ENCODE results near the gene MAP3K3.
A peak's percentile ranks its signal among the peaks of the same experiment; 100 is the strongest.

MAP3K3 gene

GRCh38 chr17:63622574-63623390, 565 bp downstream of the MAP3K3 start:
- DNase-seq (ENCODE audit: low read depth), result peak; percentile 59

GRCh38 chr17:63623786-63624530, 1.7 kb downstream of the MAP3K3 start:
- no peak for DNase-seq (ENCODE audit: low read depth)

- no peak for DNase-seq (ENCODE audit: low read depth)
Measured at GRCh38 chr17:63624531-63624880, 2.3 kb downstream of the MAP3K3 start.

GRCh38 chr17:63626551-63627180, 4.4 kb downstream of the MAP3K3 start:
- no peak for DNase-seq (ENCODE audit: low read depth)

- no peak for DNase-seq (ENCODE audit: low read depth)
Measured at GRCh38 chr17:63629627-63630026, 7.4 kb downstream of the MAP3K3 start.

- DNase-seq (ENCODE audit: low read depth), result no peak
Measured at GRCh38 chr17:63631062-63631461, 8.8 kb downstream of the MAP3K3 start.

- no peak for DNase-seq (ENCODE audit: low read depth)
Measured at GRCh38 chr17:63631626-63632025, 9.4 kb downstream of the MAP3K3 start.

- DNase-seq (ENCODE audit: low read depth), result no peak
Measured at GRCh38 chr17:63633742-63634141, 11.5 kb downstream of the MAP3K3 start.

- DNase-seq (ENCODE audit: low read depth), result no peak
Measured at GRCh38 chr17:63634163-63634562, 11.9 kb downstream of the MAP3K3 start.

GRCh38 chr17:63634816-63635215, 12.6 kb downstream of the MAP3K3 start:
- DNase-seq (ENCODE audit: low read depth), result no peak

GRCh38 chr17:63635290-63635689, 13.1 kb downstream of the MAP3K3 start:
- no peak for DNase-seq (ENCODE audit: low read depth)

GRCh38 chr17:63635787-63636186, 13.6 kb downstream of the MAP3K3 start:
- no peak for DNase-seq (ENCODE audit: low read depth)

- DNase-seq (ENCODE audit: low read depth), result no peak
Measured at GRCh38 chr17:63639125-63639524, 16.9 kb downstream of the MAP3K3 start.

GRCh38 chr17:63640038-63640437, 17.8 kb downstream of the MAP3K3 start:
- no peak for DNase-seq (ENCODE audit: low read depth)

- DNase-seq (ENCODE audit: low read depth), result no peak
Measured at GRCh38 chr17:63641692-63642448, 19.7 kb downstream of the MAP3K3 start.

- DNase-seq (ENCODE audit: low read depth), result no peak
Measured at GRCh38 chr17:63644846-63645245, 22.6 kb downstream of the MAP3K3 start.

- no peak for DNase-seq (ENCODE audit: low read depth)
Measured at GRCh38 chr17:63645775-63646487, 23.7 kb downstream of the MAP3K3 start.

GRCh38 chr17:63646488-63646806, 24.2 kb downstream of the MAP3K3 start:
- no peak for DNase-seq (ENCODE audit: low read depth)

GRCh38 chr17:63647065-63647725, 25.0 kb downstream of the MAP3K3 start:
- DNase-seq (ENCODE audit: low read depth), result no peak

GRCh38 chr17:63647936-63648335, 25.7 kb downstream of the MAP3K3 start:
- no peak for DNase-seq (ENCODE audit: low read depth)

GRCh38 chr17:63649813-63650212, 27.6 kb downstream of the MAP3K3 start:
- DNase-seq (ENCODE audit: low read depth), result no peak

Data from activated T-cell treated with anti-CD3 and anti-CD28 coated beads for 48 hours (primary cell).